ENCODE results near the gene DIP2A.
"Not testable (repeated sequence)": the region's sequence is repeated elsewhere in the genome, so short reads cannot be mapped to it uniquely, and the experiment has no call there.

Gene DIP2A

GRCh38 chr21:46452710-46453109 is 6.0 kb upstream of the DIP2A start:
- no peak for DNase-seq (ENCODE audit: low read depth, low spot score)

GRCh38 chr21:46454142-46454541 is 4.5 kb upstream of the DIP2A start:
- DNase-seq (ENCODE audit: low read depth, low spot score): no peak

- DNase-seq (ENCODE audit: low read depth, low spot score): no peak
Observed at GRCh38 chr21:46454634-46455390, 3.9 kb upstream of the DIP2A start.

GRCh38 chr21:46455575-46456385 is 2.9 kb upstream of the DIP2A start:
- no peak for DNase-seq (ENCODE audit: low read depth, low spot score)

- DNase-seq (ENCODE audit: low read depth, low spot score): no peak
Observed at GRCh38 chr21:46456750-46457149, 1.9 kb upstream of the DIP2A start.

- DNase-seq (ENCODE audit: low read depth, low spot score): peak; percentile 12
Observed at GRCh38 chr21:46457801-46458314, 833 bp upstream of the DIP2A start.

GRCh38 chr21:46459024-46459355 is 299 bp downstream of the DIP2A start:
- DNase-seq (ENCODE audit: low read depth, low spot score): no peak

GRCh38 chr21:46459356-46460112 is 843 bp downstream of the DIP2A start:
- DNase-seq (ENCODE audit: low read depth, low spot score): no peak

- DNase-seq (ENCODE audit: low read depth, low spot score): no peak
Observed at GRCh38 chr21:46461909-46462308, 3.2 kb downstream of the DIP2A start.

- not testable (repeated sequence) for DNase-seq (ENCODE audit: low read depth, low spot score)
Observed at GRCh38 chr21:46465153-46465552, 6.5 kb downstream of the DIP2A start.

GRCh38 chr21:46465651-46466050 is 7.0 kb downstream of the DIP2A start:
- no peak for DNase-seq (ENCODE audit: low read depth, low spot score)

- DNase-seq (ENCODE audit: low read depth, low spot score): no peak
Observed at GRCh38 chr21:46468108-46468774, 9.6 kb downstream of the DIP2A start.

- no peak for DNase-seq (ENCODE audit: low read depth, low spot score)
Observed at GRCh38 chr21:46469275-46469674, 10.6 kb downstream of the DIP2A start.

- no peak for DNase-seq (ENCODE audit: low read depth, low spot score)
Observed at GRCh38 chr21:46471514-46471913, 12.8 kb downstream of the DIP2A start.

GRCh38 chr21:46472246-46472645 is 13.6 kb downstream of the DIP2A start:
- DNase-seq (ENCODE audit: low read depth, low spot score): no peak

- DNase-seq (ENCODE audit: low read depth, low spot score): no peak
Observed at GRCh38 chr21:46474382-46474781, 15.7 kb downstream of the DIP2A start.

GRCh38 chr21:46475296-46475695 is 16.6 kb downstream of the DIP2A start:
- no peak for DNase-seq (ENCODE audit: low read depth, low spot score)

- DNase-seq (ENCODE audit: low read depth, low spot score): no peak
Observed at GRCh38 chr21:46477765-46478164, 19.1 kb downstream of the DIP2A start.

GRCh38 chr21:46478910-46479309 is 20.2 kb downstream of the DIP2A start:
- DNase-seq (ENCODE audit: low read depth, low spot score): no peak

- DNase-seq (ENCODE audit: low read depth, low spot score): no peak
Observed at GRCh38 chr21:46480466-46480865, 21.8 kb downstream of the DIP2A start.

- DNase-seq (ENCODE audit: low read depth, low spot score): no peak
Observed at GRCh38 chr21:46482225-46482845, 23.6 kb downstream of the DIP2A start.
